Measurements from ENCODE around the gene SMIM36. TPM values are rescaled to one million over a fixed set of nuclear protein-coding genes. Genes with fewer than 3 reads are reported as not detected.
"Not testable (repeated sequence)": the region's sequence is repeated elsewhere in the genome, so short reads cannot be mapped to it uniquely, and the experiment has no call there.

SMIM36 gene
- total RNA-seq, 2 experiments from 2014 or later: not detected

GRCh38 chr17:55466671-55467070 lies 44.6 kb downstream of the SMIM36 start:
- peaks cover 8% of the 10 kb centered on the region for H3K4me1 Mint-ChIP-seq
- no peaks in the 10 kb centered on the region for H3K9me3 Mint-ChIP-seq (ENCODE audit: low read depth)
- H3K4me3 Mint-ChIP-seq: no peak overlapping the region
- peaks cover 2% of the 10 kb centered on the region for H3K27me3 Mint-ChIP-seq
- CTCF ChIA-PET: interaction anchor here (0.6 to 1.9 kb wide), 3 partner anchors 27 to 48 kb away, joined by 4 to 6 read pairs (median 5); no protein-coding TSS in a partner anchor
- H3K36me3 Mint-ChIP-seq (ENCODE audit: low read depth): no peaks in the 10 kb centered on the region
- ATAC-seq (no peak), DNase-seq (no peak)
- POLR2A ChIA-PET: no interaction called here
- no peak overlapping the region for H3K27ac Mint-ChIP-seq
- intact Hi-C loops (cut with DNase I, micrococcal nuclease): no loop called here

DNA sequence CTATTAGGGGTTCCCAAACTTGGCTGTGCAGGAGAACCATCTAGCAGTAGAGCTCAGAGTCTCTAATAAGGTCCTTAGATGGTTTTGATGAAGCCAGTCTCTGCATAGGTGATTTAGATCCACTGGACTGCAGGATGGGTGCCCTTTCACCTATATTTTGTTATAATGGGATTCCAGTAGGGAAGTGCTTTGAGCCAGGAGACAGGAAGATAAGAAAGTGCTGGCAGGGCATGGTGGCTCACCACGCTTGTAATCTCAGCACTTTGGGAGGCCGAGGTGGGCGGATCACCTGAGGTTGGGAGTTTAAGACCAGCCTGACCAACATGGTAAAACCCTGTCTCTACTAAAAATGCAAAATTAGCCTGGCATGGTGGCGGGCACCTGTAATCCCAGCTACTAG lies 45.5 kb downstream of the SMIM36 start:
- CTCF ChIA-PET: interaction anchor here (0.6 to 1.9 kb wide), 2 partner anchors 27 to 49 kb away, joined by 4 to 6 read pairs; no protein-coding TSS in a partner anchor
- intact Hi-C loops (cut with DNase I, micrococcal nuclease); H3K4me3 Mint-ChIP-seq; H3K27ac Mint-ChIP-seq; POLR2A ChIA-PET; H3K4me1 Mint-ChIP-seq; H3K36me3 Mint-ChIP-seq (ENCODE audit: low read depth); H3K27me3 Mint-ChIP-seq; ATAC-seq; DNase-seq; H3K9me3 Mint-ChIP-seq (ENCODE audit: low read depth): not testable (repeated sequence)

DNA sequence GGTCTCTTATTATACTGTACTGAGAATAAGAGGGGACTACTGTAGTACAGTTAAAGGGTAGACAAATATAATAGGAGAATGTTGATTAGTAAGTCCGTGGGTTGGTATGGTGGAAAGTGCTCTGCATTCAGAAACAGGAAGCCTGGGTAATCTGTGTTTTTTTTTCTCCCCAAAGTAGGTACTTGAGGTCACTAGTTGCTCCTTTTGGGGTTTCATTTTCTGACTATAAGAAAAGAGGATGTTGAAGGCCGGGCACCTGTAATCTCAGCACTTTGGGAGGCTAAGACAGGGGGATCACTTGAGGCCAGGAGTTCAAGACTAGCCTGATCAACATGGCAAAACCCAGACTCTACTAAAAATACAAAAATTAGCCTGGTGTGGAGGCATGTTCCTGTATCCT lies 47.7 kb downstream of the SMIM36 start:
- Mint-ChIP-seq H3K27me3 (peaks cover 2% of the 10 kb centered on the region), H3K4me1 (peaks cover 18% of the 10 kb centered on the region), H3K36me3 (ENCODE audit: low read depth) (no peaks in the 10 kb centered on the region), H3K4me3 (no peak overlapping the region), H3K9me3 (ENCODE audit: low read depth) (no peaks in the 10 kb centered on the region), H3K27ac (no peak overlapping the region)
- CTCF ChIA-PET: no interaction called here
- POLR2A ChIA-PET: interaction anchor here (0.7 kb wide), 1 partner anchor 392 kb away, joined by 4 read pairs; no protein-coding TSS in a partner anchor
- intact Hi-C loops (cut with DNase I, micrococcal nuclease): no loop called here
- ATAC-seq (no peak), DNase-seq (no peak)

- Mint-ChIP-seq H3K27me3 (peaks cover 7% of the 10 kb centered on the region), H3K9me3 (ENCODE audit: low read depth) (no peaks in the 10 kb centered on the region), H3K4me1 (peaks cover 24% of the 10 kb centered on the region), H3K27ac (no peak overlapping the region), H3K36me3 (ENCODE audit: low read depth) (no peaks in the 10 kb centered on the region), H3K4me3 (no peak overlapping the region)
- intact Hi-C loops (cut with DNase I, micrococcal nuclease): no loop called here
- ATAC-seq: no peak
- ChIA-PET CTCF (interaction anchor here (0.6 kb wide), 1 partner anchor 307 kb away, joined by 4 read pairs; no protein-coding TSS in a partner anchor), POLR2A (interaction anchor here (0.7 kb wide), 1 partner anchor 33 kb away, joined by 3 read pairs; no protein-coding TSS in a partner anchor)
- DNase-seq: no peak
Measured at GRCh38 chr17:55462711-55463110, 48.5 kb downstream of the SMIM36 start.

DNA sequence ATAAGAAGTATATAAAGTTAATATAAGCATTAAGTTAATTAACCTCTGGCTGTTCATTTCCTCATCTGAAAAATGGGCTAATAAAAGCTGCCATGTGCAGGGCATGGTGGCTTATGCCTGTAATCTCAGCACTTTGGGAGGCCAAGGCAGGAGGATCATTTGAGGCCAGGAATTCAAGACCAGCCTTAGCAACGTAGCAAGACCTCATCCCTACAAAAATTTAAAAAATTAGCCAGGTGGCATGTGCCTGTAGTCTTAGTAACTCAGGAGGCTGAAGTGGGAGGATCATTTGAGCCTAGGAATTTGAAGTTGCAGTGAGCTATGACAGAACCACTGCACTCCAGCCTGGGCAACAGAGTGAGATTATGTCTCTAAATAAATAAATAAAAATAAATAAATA lies 49.0 kb downstream of the SMIM36 start:
- peaks cover 24% of the 10 kb centered on the region for H3K4me1 Mint-ChIP-seq
- H3K9me3 Mint-ChIP-seq (ENCODE audit: low read depth): no peaks in the 10 kb centered on the region
- peaks cover 8% of the 10 kb centered on the region for H3K27me3 Mint-ChIP-seq
- no peak overlapping the region for H3K4me3 Mint-ChIP-seq
- no peak overlapping the region for H3K27ac Mint-ChIP-seq
- CTCF ChIA-PET: interaction anchor here (0.6 kb wide), 1 partner anchor 308 kb away, joined by 4 read pairs; no protein-coding TSS in a partner anchor
- H3K36me3 Mint-ChIP-seq (ENCODE audit: low read depth): no peaks in the 10 kb centered on the region
- ATAC-seq: no peak
- POLR2A ChIA-PET: interaction anchor here (0.7 kb wide), 1 partner anchor 33 kb away, joined by 3 read pairs; no protein-coding TSS in a partner anchor
- DNase-seq: no peak
- intact Hi-C loops (cut with DNase I, micrococcal nuclease): no loop called here

GRCh38 chr17:55458978-55459377 lies 52.3 kb downstream of the SMIM36 start:
- ChIA-PET CTCF (interaction anchor here (1.3 kb wide), 1 partner anchor 27 kb away, joined by 4 read pairs; no protein-coding TSS in a partner anchor), POLR2A (no interaction called here)
- DNase-seq (peak; percentile 83), ATAC-seq (peak; percentile 99)
- Mint-ChIP-seq H3K27me3 (peaks cover 14% of the 10 kb centered on the region), H3K9me3 (ENCODE audit: low read depth) (no peaks in the 10 kb centered on the region), H3K4me1 (peaks cover 24% of the 10 kb centered on the region), H3K4me3 (no peak overlapping the region), H3K27ac (no peak overlapping the region), H3K36me3 (ENCODE audit: low read depth) (no peaks in the 10 kb centered on the region)
- intact Hi-C loops (cut with DNase I, micrococcal nuclease): loop anchor here (1.0 to 5.0 kb wide), 5 partner anchors 23 to 275 kb away; partner anchors contain the start of gene MMD (in 2 of the 2)

DNA sequence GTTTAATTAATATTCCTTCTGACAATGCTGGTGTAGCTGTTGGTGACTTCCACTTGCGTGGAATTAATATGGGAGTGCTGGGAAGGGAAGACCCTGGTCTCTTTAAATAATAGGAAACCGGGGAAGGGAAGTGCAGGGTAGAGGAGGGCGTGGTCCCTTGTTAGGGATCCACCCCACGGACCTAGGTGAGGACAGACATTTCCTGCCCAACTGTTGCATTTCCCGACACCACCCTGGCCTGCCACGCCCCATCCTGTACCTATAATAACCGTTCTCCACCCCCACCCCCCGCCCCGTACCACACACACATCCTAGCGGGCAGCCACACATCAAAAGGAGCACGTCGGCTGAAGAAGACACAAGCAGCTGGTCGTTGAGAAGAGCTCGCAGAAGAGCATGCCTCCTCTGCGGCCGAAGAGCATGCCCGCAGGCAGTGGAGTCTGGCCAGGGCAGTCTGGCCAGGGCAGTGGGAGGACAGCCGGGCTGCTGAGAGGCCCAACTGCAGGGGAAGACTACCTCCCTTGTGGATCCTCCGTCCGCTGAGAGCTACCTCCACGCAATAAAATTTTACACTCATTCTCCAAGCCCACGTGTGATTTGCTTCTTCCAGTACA lies 52.9 kb downstream of the SMIM36 start:
- ChIA-PET CTCF (interaction anchor here (1.3 kb wide), 1 partner anchor 26 kb away, joined by 4 read pairs; no protein-coding TSS in a partner anchor), POLR2A (no interaction called here)
- H3K4me1 Mint-ChIP-seq: peaks cover 18% of the 10 kb centered on the region
- intact Hi-C loops (cut with DNase I, micrococcal nuclease): loop anchor here in 1 of 2 experiments (5.0 kb wide), 1 partner anchor 36 kb away; the partner anchor contains the start of gene MMD
- H3K36me3 Mint-ChIP-seq (ENCODE audit: low read depth): no peaks in the 10 kb centered on the region
- H3K27ac Mint-ChIP-seq: no peak overlapping the region
- DNase-seq (no peak), ATAC-seq (no peak)
- peaks cover 14% of the 10 kb centered on the region for H3K27me3 Mint-ChIP-seq
- H3K4me3 Mint-ChIP-seq: no peak overlapping the region
- H3K9me3 Mint-ChIP-seq (ENCODE audit: low read depth): no peaks in the 10 kb centered on the region

DNA sequence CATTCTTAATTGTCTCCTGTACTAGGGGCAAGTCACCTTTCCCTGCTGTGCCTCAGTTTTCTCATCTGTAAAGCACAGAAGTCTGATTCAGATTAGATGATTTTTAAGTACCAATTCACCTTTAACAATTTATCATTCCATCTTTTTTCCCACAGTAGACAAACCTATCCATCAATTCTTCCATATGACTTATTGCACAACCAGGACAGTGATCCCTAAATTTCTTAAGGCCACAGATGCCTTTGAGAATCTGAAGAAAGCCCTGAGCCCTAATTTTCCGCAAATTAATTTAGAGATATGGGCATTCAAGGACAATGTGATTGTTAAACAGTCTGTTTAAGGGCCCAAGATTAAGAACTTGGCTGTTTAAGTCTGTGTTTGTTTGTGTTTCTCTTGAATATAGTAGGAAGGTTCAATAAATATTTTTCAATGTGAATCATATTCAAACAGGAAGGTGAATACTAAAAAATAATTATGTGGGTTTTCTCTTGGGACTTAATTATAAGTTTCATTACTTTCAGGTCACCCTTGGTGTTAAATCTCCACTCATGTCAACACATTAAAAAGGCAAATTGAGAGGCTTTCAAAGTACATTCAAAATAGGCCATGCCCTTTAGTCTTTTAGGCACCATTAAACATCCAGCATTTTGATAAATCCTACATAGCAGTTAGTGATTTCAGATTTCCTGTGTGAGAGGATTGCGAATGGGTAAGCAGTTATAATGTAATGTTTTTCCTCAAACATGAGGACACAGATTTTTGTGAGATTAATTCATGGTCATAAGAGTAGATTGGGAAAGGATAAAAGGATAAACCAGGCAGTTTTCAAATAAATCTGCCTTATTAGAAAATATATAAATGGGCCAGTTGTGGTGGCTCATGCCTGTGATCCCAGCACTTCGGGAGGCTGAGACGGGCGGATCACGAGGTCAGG lies 54.7 kb downstream of the SMIM36 start:
- CTCF ChIA-PET: no interaction called here
- DNase-seq: no peak
- Mint-ChIP-seq H3K27me3 (peaks cover 12% of the 10 kb centered on the region), H3K9me3 (ENCODE audit: low read depth) (no peaks in the 10 kb centered on the region), H3K27ac (no peak overlapping the region), H3K4me3 (no peak overlapping the region), H3K4me1 (peaks cover 16% of the 10 kb centered on the region), H3K36me3 (ENCODE audit: low read depth) (no peaks in the 10 kb centered on the region)
- POLR2A ChIA-PET: no interaction called here
- intact Hi-C loops (cut with DNase I, micrococcal nuclease): loop anchor here in 1 of 2 experiments (5.0 kb wide), 1 partner anchor 34 kb away; the partner anchor contains the start of gene MMD
- ATAC-seq: no peak

GRCh38 chr17:55454906-55455474 lies 56.3 kb downstream of the SMIM36 start:
- Mint-ChIP-seq H3K36me3 (ENCODE audit: low read depth) (no peaks in the 10 kb centered on the region), H3K4me1 (peaks cover 18% of the 10 kb centered on the region), H3K27ac (no peak overlapping the region), H3K9me3 (ENCODE audit: low read depth) (no peaks in the 10 kb centered on the region), H3K27me3 (peaks cover 12% of the 10 kb centered on the region), H3K4me3 (no peak overlapping the region)
- ChIA-PET CTCF (no interaction called here), POLR2A (no interaction called here)
- DNase-seq (no peak), ATAC-seq (no peak)
- intact Hi-C loops (cut with DNase I, micrococcal nuclease): loop anchor here in 1 of 2 experiments (5.0 kb wide), 1 partner anchor 33 kb away; the partner anchor contains the start of gene MMD

GRCh38 chr17:55453839-55454557 lies 57.3 kb downstream of the SMIM36 start:
- H3K4me3 Mint-ChIP-seq: no peak overlapping the region
- H3K27me3 Mint-ChIP-seq: peaks cover 12% of the 10 kb centered on the region
- ChIA-PET POLR2A (no interaction called here), CTCF (interaction anchor here (0.6 kb wide), 1 partner anchor 110 kb away, joined by 3 read pairs; no protein-coding TSS in a partner anchor)
- no peak for DNase-seq
- no peaks in the 10 kb centered on the region for H3K9me3 Mint-ChIP-seq (ENCODE audit: low read depth)
- intact Hi-C loops (cut with DNase I, micrococcal nuclease): no loop called here
- H3K36me3 Mint-ChIP-seq (ENCODE audit: low read depth): no peaks in the 10 kb centered on the region
- H3K4me1 Mint-ChIP-seq: peaks cover 12% of the 10 kb centered on the region
- no peak for ATAC-seq
- no peak overlapping the region for H3K27ac Mint-ChIP-seq

Data from activated CD4-positive, alpha-beta T cell treated with anti-CD3 and anti-CD28 coated beads for 36 hours (primary cell).